NCI-H2081 (cell line): ENCODE measurements around the gene ASS1.

Source experiments
- DNase-seq, 2 experiments: peaks; one replicate each; lab custom pipeline; 2025; lab: John Stamatoyannopoulos, UW

ASS1 gene

DNA sequence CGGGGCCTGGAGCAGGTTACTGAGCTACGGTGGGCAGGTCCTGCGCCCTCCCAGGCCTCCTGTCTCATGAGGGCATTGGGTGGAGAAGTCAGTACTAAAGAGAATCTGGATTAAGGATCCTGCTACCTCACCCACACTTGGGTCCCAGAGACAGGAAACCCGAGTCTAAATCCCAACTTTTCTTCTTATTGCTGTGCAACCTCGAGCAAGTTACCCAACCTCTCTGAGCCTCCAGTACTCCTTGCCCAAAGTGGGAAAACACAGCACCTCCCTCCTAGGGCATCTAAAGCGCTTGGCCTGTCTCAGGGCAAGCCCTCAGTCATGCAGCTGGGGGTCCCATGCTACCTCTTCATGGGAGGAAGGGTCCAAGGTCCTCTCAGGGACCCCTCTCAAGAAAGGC, 28.2 kb downstream of the ASS1 start:
- DNase-seq: no peak

DNA sequence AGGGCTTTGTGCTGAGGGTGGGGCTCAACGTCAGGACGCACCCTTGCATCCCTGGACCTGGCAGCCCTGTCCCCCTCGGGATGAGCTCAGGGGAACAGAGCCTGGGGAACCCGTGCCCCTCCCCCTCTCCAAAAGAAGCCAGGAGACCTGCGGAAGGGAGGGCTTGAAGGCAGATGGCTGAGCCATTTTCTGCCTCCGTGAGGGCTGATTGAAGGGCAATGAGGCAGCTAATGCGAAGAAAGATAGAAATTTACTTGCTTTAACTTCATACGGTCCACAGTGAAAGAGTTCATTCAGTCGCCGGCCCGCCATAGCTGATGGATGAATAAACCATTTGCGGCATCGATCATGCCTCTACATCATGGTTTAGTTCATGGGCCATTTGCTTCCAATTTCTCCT, 28.8 kb downstream of the ASS1 start:
- DNase-seq: no peak

DNA sequence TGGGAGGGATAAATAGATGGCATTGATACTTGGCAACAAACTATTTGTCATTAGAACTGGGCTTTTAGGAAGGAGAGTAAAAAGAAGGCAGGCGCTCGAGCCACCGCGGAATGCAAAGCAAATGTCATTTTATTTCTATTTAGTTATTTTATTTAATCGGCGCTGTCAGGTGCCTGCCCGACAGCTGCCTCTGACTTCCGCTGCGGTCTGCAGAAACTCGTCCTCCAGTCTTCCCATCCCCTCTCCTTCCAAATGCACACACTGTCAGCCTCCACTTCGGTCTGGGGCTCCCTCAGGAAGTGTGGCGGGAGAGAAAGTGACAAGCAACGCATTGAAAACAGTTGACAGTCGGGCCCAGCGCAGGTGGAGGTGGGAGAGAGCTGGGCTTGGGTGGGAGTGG, 29.3 kb downstream of the ASS1 start:
- no peak for DNase-seq

DNA sequence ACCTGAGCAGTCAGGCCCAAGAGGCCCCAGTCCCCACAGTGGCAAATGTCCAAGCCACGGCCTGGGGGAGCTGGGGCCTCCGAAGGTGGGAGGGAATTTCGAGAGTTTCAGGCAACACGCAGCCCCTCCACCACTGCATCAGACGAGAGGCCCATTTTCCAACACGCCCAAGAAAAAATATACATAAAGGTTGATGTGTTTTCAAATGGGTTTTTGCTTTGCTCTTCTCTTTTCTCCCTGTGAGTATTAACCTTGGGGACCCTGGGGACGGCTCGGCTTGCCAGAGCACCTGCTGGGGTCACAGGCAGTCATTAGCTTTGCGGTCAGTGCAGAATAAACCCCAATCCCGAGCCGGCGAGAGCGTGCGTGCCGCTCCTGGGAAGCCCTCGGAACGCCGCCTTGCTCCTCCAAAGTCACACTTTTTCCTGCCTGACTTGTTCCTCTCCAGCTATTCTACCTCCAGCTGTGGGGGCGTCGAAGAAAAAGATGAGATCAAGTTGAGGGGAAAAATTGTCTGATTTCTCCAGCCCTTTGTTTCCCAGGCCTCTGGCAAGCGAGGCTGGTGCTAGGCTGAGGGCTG, 31.5 kb downstream of the ASS1 start:
- DNase-seq: no peak

DNA sequence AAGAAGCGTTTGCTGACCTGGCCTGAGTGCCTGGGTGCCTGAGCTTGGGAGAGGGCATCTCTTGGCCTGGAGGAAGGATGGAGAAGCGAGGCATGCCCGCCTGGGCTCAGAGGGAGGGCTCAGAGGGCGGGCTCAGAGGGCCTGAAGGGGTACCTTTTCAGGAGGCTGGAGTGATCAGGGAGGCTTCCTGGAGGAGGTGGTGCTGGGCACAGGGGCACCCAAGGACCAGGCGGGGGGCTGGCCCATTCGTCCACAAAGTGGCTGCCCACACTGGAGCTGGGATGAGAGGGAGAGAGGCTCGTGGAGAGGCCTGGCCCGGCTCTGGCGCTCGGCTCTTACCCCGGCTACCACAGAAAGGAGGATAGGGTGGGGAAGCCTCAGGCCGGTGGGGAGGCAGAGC, 32.8 kb downstream of the ASS1 start:
- no peak for DNase-seq

DNA sequence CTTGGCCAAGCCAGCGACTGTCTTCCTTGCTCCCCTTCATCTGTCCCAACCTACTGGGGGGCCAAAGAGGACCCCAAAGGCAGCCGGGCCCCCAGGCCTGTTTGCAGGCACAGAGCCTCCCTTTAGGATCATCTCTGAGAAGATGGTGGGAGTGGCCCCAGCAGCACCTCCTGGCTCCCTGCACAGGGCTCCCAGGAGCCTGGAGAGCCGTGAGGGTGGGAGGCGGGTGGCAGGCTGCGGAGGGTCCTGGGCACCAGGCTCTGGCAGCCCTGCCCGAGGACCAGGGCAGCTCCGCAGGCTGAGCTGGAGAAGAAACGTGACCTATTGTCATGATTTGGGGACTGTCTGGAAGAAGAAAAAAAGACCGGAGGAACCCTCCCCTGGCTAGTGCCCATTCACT, 33.4 kb downstream of the ASS1 start:
- no peak for DNase-seq

DNA sequence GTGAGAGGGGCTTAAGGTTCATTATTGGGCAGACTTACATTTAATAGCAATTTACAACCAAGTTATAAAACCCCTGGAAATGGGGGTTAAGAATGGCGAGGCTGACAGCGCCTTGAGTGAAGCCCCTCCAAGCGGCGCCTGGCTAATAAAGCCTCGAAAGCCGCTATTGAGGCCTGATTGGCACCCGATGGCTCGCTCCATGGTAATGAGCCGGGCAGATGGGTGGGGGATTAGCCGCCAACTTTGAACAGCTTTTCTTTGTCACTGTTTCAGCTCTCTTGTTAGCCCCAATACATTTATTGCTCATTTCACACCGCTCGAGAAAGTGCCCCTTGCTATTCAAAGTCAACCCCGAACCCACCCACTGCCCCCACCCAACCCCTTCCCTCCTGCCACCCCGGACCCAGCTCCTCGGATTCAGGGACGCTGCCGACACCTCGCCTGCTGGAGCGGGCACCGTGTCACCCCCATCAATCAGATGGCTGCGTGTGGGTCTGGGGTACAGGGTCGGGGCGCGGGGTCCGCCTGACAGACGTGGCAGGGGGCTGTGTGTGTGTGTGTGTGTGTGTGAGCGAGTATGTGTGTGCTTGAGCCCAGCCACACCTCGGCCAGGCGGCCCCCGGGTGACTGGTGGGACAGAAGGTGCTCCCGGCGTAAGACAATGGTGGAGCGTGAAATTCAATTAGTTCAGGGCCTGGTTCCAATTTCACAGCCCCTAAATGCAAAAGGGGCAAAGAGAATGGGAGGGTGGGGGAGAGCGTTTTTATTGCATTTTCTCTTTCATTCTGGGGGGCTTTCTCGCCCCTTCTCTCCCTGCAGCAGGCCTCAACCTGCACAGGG, 34.2 kb downstream of the ASS1 start:
- DNase-seq: no peak

DNA sequence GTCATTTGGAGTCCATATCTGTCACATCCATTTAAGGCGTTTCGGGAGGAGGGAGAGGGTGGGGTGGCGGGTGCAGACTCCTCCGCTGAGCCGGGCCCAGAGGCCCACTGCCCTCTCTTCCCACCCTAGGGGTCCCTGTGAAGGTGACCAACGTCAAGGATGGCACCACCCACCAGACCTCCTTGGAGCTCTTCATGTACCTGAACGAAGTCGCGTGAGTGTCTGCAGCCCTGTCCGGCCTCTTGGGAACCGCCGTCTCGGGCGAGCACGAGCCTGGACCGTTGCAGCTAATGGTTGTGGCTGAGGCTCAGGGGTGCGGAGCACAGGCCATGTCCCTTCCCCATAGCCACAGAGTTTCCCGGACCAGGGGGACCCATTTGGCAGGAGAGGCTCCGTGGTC, 34.8 kb downstream of the ASS1 start:
- DNase-seq: no peak

DNA sequence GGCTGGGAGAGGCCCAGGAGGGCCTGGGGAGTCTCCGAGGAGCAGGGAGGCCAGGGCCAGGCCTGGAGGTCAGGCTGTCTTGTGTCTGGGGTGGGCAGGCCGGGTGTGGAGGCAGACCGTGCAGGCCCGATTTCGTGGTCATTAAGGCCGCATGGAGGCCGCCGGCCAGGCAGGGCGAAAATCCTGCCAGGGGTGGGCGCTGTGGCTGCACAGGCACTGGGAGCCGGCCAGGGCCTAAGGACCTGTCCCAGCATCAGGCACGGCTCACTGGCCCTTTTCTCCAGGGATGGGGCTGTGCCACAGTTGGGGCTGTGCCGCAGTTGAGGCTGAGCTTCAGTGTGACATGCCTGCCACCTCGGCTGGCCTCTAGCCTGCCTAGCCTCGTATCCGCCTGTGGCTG, 35.9 kb downstream of the ASS1 start:
- DNase-seq: no peak

DNA sequence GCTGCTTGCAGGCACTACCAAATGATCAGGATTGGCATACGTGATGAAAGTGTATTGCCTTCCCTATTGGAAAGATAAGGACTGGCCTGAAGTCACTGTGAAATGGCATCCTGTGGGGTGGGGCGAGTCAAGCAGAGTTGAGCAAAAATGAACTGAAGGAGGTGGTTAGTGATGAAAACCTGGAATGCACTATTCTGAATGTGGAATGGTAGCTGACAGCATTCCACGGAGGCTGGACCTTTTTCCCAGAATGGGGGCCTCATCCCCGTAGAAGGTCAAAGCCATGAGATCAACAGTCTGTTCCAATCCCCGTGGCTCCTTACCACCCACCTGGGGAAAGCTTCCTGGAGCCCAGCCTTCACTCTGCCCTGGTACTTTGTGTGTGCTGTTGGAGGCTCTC, 37.7 kb downstream of the ASS1 start:
- DNase-seq: no peak

DNA sequence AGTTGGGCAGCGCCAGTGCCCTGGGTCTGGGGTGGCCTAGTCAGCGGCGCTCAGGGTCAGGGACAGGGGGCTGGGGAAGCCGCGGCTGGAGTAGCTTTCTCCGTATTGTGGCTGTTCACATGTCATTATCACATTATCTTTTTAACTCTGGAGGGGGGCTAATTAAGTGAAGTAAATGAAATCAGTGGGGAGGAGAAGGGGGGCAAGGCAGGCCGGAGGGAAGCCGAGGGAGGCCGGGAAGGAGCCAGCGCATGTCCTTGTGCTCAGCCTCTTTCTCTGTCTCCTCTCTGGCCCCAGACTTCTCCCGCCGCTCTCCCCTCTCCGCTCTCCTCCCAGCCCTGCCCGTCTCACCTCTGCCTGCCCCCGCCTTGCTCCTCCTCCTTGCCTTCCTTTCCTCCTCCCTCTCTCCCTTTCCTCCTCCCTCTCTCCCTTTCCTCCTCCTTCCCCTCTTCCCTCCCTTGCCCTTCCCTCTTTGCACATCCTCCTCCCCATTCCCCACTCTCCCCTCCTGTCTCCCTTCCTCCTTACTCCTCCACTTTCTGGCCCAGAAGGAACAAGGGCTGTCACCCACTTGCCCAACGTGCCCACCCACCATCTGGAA, 38.7 kb downstream of the ASS1 start:
- no peak for DNase-seq

DNA sequence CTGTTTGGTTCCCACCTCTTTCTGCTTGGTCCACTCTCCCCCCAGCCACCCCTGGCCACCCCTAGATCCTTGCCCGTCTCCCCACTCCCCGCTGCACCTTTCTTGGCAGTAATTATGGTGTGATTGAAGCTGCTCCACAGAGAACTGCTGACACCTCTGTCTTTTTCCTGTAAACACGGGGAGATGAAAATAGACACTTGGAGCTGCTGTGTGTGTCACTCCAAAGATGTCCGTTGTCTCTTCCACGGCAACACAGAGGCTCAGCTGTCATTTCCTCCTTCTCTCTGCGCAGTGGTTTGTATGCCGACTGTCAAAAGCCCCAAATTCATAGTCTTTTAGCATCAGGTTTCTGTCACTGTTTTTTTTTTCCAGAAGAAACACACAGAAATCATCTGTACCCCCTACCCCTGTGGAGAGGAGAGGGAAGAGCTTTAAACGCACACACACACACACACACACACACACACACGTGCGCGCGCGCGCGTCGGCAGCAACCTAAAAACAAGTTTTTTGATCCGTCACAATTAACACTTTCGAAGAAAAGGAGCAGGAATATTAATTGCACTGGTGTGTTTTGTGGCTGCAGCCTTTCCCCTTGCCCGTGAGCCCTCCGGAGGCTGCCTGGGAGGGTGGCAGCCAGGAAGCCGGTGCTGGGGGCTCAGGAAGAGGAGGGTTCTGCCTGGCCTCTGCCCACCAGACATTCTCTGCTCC, 39.8 kb downstream of the ASS1 start:
- DNase-seq: no peak

DNA sequence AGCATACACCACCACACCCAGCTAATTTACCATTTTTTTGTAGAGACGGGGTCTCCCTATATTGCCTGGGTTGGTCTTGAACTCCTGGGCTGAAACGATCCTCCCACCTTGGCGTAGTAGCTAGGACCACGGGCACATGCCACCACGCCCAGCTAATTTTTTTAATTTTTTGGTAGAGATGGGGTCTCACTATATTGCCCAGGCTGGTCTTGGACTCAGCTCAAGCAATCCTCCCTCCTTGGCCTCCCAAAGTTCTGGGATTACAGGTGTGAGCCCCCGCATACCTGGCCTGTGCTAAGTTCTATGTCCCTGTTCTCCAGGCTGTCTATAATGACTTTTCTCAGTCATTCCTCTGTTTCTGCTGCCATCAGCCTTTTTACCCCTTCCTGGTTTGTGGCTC, 41.3 kb downstream of the ASS1 start:
- DNase-seq: no peak

DNA sequence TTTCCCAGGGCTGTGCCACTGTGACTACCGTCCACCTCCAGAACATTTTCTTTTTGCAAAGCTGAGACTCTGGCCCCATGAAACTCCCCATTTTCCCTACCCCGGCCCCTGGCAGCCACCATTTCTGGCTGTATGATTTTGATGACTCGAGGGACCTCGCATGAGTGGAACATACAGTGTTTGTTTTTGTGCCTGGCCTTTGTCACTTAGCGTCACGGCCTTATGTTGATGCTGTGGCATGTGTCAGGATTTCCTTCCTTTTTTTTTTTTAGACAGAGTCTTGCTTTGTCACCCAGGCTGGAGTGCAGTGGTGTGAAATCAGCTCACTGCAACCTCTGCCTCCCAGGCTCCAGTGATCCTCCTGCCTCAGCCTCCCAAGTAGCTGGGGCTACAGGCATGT, 42.7 kb downstream of the ASS1 start:
- no peak for DNase-seq

DNA sequence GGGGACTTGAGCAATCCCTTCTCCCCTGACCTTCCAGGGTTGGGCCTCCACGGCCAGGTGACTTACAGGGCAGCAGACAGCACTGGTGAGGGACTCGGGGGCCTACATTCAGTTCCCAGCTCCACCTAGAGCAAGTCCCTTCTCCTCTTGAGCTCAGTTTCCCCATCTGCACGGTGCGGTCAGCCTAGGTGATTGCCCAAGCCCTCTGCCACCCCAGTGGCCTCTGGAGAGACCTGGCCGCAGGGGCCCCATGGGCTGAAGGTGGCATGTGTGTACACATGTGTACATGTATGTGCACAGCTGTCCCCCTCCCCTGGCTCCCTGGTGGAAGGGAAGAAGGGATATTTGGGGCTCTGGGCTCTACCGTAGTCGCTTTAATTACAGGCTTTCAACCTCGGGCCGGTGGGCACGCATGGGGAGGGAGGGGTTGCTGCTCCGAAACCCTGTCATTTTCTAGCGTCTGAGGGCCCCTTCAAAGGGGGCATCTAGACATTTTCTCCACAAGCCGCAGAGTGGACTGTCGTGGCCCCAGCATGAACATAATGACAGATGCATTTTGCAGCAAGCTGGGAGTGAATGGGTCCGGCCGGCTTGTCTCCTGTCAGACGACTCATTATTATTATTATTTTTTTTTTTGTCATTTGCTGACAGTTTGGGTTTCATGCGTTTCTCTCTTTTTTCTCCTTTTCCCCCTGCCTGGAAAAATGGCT, 44.0 kb downstream of the ASS1 start:
- no peak for DNase-seq

DNA sequence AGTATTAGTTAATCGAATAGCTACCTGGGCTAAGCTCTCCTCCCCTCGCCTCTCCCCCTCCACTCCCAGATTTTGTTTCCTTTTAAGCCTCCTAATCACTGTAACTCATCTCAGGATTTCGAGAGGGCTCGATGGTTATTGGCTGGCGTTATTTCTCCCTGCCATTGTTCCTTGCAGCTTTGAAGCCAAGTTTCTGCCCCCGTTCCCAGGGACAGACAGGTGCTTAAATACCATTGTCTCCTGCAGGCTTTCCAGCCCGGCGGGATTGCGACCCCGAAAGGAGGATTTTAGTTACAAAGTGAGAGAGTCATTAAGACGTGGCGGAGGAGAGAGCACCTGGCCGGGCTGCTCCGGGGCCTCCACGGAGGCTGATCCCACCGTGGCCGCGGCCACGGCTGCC, 46.2 kb downstream of the ASS1 start:
- no peak for DNase-seq

DNA sequence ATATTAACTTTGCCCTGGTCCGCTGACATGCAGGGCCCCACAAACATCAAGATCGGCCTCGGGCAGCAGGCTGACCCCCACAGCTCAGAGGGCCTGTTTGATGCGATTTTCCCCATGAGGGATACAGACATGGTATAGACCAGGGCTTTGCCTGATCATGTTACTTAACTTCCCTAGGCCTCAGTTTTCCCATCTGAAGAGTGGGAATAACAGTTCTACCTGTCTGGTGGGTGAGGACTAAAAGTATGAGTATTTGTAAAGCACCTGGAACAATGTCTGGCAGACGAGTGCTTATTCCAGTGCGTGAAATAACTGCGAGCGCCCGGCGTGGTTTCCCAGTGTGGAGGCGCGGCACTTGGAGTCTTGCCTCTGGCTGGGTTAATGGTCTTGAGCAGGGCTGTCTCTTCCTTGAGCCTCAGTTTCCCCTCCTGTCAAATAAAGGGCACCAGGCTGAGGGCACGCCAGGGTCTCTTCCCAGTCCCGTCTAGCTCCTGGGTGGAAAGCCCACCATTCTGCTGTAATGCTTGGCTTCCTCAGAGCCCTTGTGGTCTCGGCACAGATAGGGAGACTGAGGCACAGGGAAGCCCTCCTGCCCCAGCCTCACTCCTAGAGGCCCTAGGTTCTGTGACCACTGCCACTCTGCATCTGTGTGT, 47.2 kb downstream of the ASS1 start:
- DNase-seq: no peak

DNA sequence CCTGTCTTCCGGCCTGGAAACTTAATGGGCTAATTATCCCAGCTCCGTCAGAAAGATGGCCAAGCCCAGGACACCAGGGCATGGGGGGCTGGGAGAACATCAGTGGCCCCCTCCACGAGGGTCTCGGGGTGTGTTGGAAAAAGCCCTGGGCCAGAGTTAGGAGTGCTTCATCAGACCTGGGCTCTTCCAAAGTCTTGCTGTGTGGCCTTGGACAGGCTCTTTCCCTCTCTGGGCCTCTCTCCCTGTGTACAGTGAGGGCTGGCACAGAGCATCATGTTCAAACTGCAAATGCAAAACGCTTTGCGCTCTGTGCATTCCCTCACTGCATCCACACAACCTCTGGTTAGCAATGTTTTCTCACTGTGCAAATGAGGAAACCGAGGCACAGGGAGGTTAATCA, 48.3 kb downstream of the ASS1 start:
- no peak for DNase-seq

DNA sequence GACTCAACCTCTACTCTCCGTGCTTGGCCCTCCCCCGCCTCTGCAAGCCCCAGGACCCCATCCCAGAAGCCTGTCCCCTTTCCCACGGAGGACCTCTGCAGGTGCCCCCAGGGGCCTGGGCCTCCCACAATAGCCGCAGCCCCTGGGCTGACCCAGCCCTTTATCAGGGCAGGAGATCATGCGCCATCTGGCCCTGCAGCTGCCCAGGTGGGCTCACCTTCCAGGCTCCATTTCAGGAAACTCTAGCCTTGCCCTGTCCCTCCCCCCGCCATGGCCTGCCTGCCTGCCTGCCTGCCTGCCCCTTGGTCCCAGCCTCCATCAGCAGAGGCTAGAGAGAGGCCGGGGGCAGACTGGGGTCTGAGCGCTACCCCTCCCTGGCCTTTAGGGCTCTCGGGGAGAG, 48.7 kb downstream of the ASS1 start:
- DNase-seq: no peak

DNA sequence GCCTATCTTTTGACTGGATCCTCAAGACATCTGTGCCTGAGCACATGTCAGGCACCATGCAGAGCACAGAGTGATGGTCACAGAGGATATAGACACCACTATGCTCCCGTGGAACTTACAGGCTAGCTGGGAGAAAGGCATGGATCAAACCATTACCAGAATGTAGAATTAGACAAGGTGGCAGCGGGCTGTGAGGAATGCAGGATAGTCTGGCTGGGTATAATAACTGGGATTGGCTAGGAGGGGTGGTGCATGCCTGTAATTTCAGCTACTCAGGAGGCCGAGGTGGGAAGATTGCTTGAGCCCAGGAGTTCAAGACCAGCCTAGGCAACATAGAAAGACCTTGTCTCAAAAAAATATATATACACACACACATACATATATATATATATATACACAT, 50.3 kb downstream of the ASS1 start:
- DNase-seq: no peak

DNA sequence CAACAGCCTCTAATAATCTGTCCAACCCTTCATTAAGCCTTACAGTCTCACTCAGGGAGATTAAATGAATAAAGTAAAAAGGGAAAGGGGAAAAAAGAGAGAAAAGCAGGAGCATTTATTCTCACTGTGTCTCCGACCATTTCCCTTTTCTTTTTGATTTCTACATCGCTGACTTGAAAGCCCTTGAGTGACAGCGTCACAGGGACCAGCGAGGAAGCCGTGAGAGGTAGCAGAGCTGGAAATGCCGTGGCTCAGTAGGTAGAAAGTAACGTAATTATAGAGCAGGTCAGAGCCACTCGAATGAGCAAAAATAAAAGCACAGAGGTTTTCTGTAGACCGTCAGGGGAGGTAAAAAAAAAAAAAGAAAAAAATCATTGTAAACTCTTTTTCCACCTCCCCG, 52.4 kb downstream of the ASS1 start:
- peak in 1 of 2 experiments; percentile 35 for DNase-seq
